ENCODE measurements around the gene MAP6. TPM values are rescaled to one million over a fixed set of nuclear protein-coding genes. Genes with fewer than 3 reads are reported as not detected.

The MAP6 gene
- total and polyA plus RNA-seq, 2 of the 13 experiments (the other 11 are each of a cell fraction or from before 2014, with no cell fraction given): 0.04 TPM; not detected in 1

- TF ChIP-seq IRF1 (CRISPR knock-in tag; IDR thresholded peaks at IDR 0.05; ENCODE audit: low read depth) (no peak; the same call in 1 of the 2 replicates), ZFP41 (CRISPR knock-in tag; IDR thresholded peaks at IDR 0.05; ENCODE audit: borderline replicate concordance) (no peak), ZFP36 (IDR thresholded peaks at IDR 0.05; ENCODE audit: borderline replicate concordance, low read depth, low read length, partially characterized antibody) (no peak), ZNF251 (CRISPR knock-in tag; IDR thresholded peaks at IDR 0.05) (no peak), ZNF772 (CRISPR knock-in tag; IDR thresholded peaks at IDR 0.05) (no peak), PTBP1 (IDR thresholded peaks at IDR 0.05; ENCODE audit: low read depth, low read length, poor library complexity, severe bottlenecking) (no peak), HMGA1 (CRISPR knock-in tag; conservative IDR thresholded peaks at IDR 0.05) (no peak), MYNN (CRISPR knock-in tag; IDR thresholded peaks at IDR 0.05; ENCODE audit: low read depth) (no peak), SMARCC2 (IDR thresholded peaks at IDR 0.05) (no peak), ZNF792 (CRISPR knock-in tag; IDR thresholded peaks at IDR 0.05) (peak; percentile 34; the same call in 1 of the 2 replicates), RBM22 (optimal IDR thresholded peaks at IDR 0.05; ENCODE audit: low read length) (no peak), ZNF33A (CRISPR knock-in tag; IDR thresholded peaks at IDR 0.05; ENCODE audit: borderline replicate concordance) (0 out of 2 replicates have a peak, but pooled peaks have one; percentile 74), KAT2B (IDR thresholded peaks at IDR 0.05; ENCODE audit: borderline replicate concordance, low read depth, low read length) (no peak), ZFP36L2 (CRISPR knock-in tag; IDR thresholded peaks at IDR 0.05) (no peak), SKIL (CRISPR knock-in tag; IDR thresholded peaks at IDR 0.05; ENCODE audit: borderline replicate concordance) (no peak), HDAC2 (CRISPR knock-in tag; IDR thresholded peaks at IDR 0.05) (peak; percentile 15; the same call in 1 of the 2 replicates), ZBTB1 (CRISPR knock-in tag; IDR thresholded peaks at IDR 0.05; ENCODE audit: borderline replicate concordance) (no peak), ZKSCAN5 (CRISPR knock-in tag; IDR thresholded peaks at IDR 0.05) (no peak; the same call in 1 of the 2 replicates), ZNF10 (CRISPR knock-in tag; IDR thresholded peaks at IDR 0.05; ENCODE audit: borderline replicate concordance, low read depth) (no peak), ZNF207 (IDR thresholded peaks at IDR 0.05; ENCODE audit: borderline replicate concordance) (no peak), ZNF367 (CRISPR knock-in tag; IDR thresholded peaks at IDR 0.05; ENCODE audit: borderline replicate concordance) (no peak), MYPOP (CRISPR knock-in tag; IDR thresholded peaks at IDR 0.05) (0 out of 2 replicates have a peak, but pooled peaks have one; percentile 51), ELK4 (CRISPR knock-in tag; IDR thresholded peaks at IDR 0.05; ENCODE audit: borderline replicate concordance) (no peak), NKX3-1 (CRISPR knock-in tag; IDR thresholded peaks at IDR 0.05) (no peak), CBFB (CRISPR knock-in tag; IDR thresholded peaks at IDR 0.05) (no peak), GATAD1 (CRISPR knock-in tag; IDR thresholded peaks at IDR 0.05) (peak; percentile 81)
These were observed 106.6 kb downstream of the MAP6 start, which contains the start of gene SERPINH1 (continued) for GRCh38 chr11:75562048-75562835.
